GM12878 (cell line): ENCODE measurements around the gene AOPEP. TPM values are rescaled to one million over a fixed set of nuclear protein-coding genes. Genes with fewer than 3 reads are reported as not detected.

ENCODE experiments used
- ATF7 ChIP-seq: fragments of 450-650 bp; IDR thresholded peaks from 2 replicates; pipeline ENCODE4 v1.6.1; 2016; ENCODE audit warnings: low read depth, mild to moderate bottlenecking
- BACH1 ChIP-seq: fragments of 450-650 bp; IDR thresholded peaks from 2 replicates; pipeline ENCODE4 v1.6.1; 2017; ENCODE audit warnings: mild to moderate bottlenecking, borderline replicate concordance
- CBFB ChIP-seq: IDR thresholded peaks from 2 replicates; pipeline ENCODE4 v1.6.1; 2016; ENCODE audit warnings: antibody characterized with exemption, low read depth
- CEBPB ChIP-seq, 2 experiments: fragments of 150-350 bp in 1 of 2; IDR thresholded peaks; 2 replicates each; pipeline ENCODE4 v1.6.1; 2012 to 2014; ENCODE audit warnings: low read depth in 2 of 2, low read length in 2 of 2, borderline replicate concordance in 1 of 2, inconsistent platforms in 1 of 2
- CREB1 ChIP-seq: IDR thresholded peaks from 2 replicates; pipeline ENCODE4 v1.6.1; 2012; ENCODE audit warnings: low read depth, mild to moderate bottlenecking, inconsistent platforms
- DPF2 ChIP-seq: fragments of 450-650 bp; IDR thresholded peaks from 2 replicates; pipeline ENCODE4 v1.6.1; 2017; ENCODE audit warnings: mild to moderate bottlenecking
- E2F8 ChIP-seq: fragments of 450-650 bp; IDR thresholded peaks from 2 replicates; pipeline ENCODE4 v1.6.1; 2018; ENCODE audit warnings: mild to moderate bottlenecking, low read depth, moderate library complexity; ENCODE audit not compliant: partially characterized antibody
- E4F1 ChIP-seq: fragments of 450-650 bp; IDR thresholded peaks from 2 replicates; pipeline ENCODE4 v1.6.1; 2018; ENCODE audit warnings: borderline replicate concordance, mild to moderate bottlenecking; ENCODE audit not compliant: partially characterized antibody
- HSF1 ChIP-seq: fragments of 150-350 bp; IDR thresholded peaks from 2 replicates; pipeline ENCODE4 v1.6.1; 2014; ENCODE audit warnings: mild to moderate bottlenecking, low read depth, low read length
- IKZF2 ChIP-seq, 2 experiments: fragments of 450-650 bp; IDR thresholded peaks; 2 replicates each; pipeline ENCODE4 v1.6.1; 2017; ENCODE audit warnings: mild to moderate bottlenecking in 2 of 2, moderate library complexity in 2 of 2
- LARP7 ChIP-seq: fragments of 450-650 bp; IDR thresholded peaks from 2 replicates; pipeline ENCODE4 v1.6.1; 2017; ENCODE audit warnings: mild to moderate bottlenecking
- MTA2 ChIP-seq: fragments of 450-650 bp; IDR thresholded peaks from 2 replicates; pipeline ENCODE4 v1.6.1; 2016; ENCODE audit warnings: low read depth, mild to moderate bottlenecking, moderate library complexity
- NR2C1 ChIP-seq: fragments of 450-650 bp; IDR thresholded peaks from 2 replicates; pipeline ENCODE4 v1.6.1; 2017; ENCODE audit warnings: antibody characterized with exemption, mild to moderate bottlenecking, moderate library complexity
- NRF1 ChIP-seq: conservative IDR thresholded peaks from 2 replicates; pipeline ENCODE4 v1.6.1; 2011; ENCODE audit warnings: mild to moderate bottlenecking, low read depth, low read length, improper control_type of control experiment
- RCOR1 ChIP-seq: conservative IDR thresholded peaks from 2 replicates; pipeline ENCODE4 v1.6.1; 2012; ENCODE audit warnings: low read depth, low read length, improper control_type of control experiment
- RUNX3 ChIP-seq: IDR thresholded peaks from 2 replicates; pipeline ENCODE4 v1.6.1; 2012; ENCODE audit warnings: low read length, inconsistent platforms
- TAF1 ChIP-seq: IDR thresholded peaks from 2 replicates; pipeline ENCODE4 v1.6.1; 2011; ENCODE audit warnings: mild to moderate bottlenecking, low read depth, low read length, borderline replicate concordance
- TCF3 ChIP-seq: IDR thresholded peaks from 2 replicates; pipeline ENCODE4 v1.6.1; 2012; ENCODE audit warnings: low read depth, mild to moderate bottlenecking, low read length, borderline replicate concordance; ENCODE audit not compliant: insufficient read depth
- USF1 ChIP-seq: IDR thresholded peaks from 2 replicates; pipeline ENCODE4 v1.6.1; 2011; ENCODE audit warnings: borderline replicate concordance, low read depth, mild to moderate bottlenecking, moderate library complexity, mixed read lengths, low read length; ENCODE audit not compliant: insufficient read depth; ENCODE audit errors: extremely low read length
- WRNIP1 ChIP-seq: IDR thresholded peaks from 2 replicates; pipeline ENCODE4 v1.6.1; 2011; ENCODE audit warnings: low read depth, low read length, improper control_type of control experiment, borderline replicate concordance
- YBX1 ChIP-seq: fragments of 450-650 bp; IDR thresholded peaks from 2 replicates; pipeline ENCODE4 v1.6.1; 2016; ENCODE audit warnings: antibody characterized with exemption
- ZNF24 ChIP-seq: fragments of 450-650 bp; IDR thresholded peaks from 2 replicates; pipeline ENCODE4 v1.6.1; 2017; ENCODE audit warnings: antibody characterized with exemption, mild to moderate bottlenecking
- ZNF274 ChIP-seq: IDR thresholded peaks from one replicate; pipeline ENCODE4 v1.8.0; 2011; ENCODE audit not compliant: insufficient read length, insufficient read depth
- polyA plus RNA-seq, 11 experiments: library from polyadenylated mRNA; depleted of rRNA in 4 of 11; unstranded in 6 of 11; stranded (reverse) in 5 of 11; fragments of >200 nt; fragmentation: Nextera tagmentation in 4 of 11; fragmentation: Illumina TruSeq in 1 of 11; extraction: Ambion mirVana in 4 of 11; extraction: Trizol in 1 of 11; gene quantifications; 1 replicate in 1 of 11; 2 replicates in 10 of 11; pipeline versions ENCODE4 v1.2.1 to v1.2.3, GENCODE V29; 2011 to 2016; ENCODE audit warnings: inconsistent platforms in 2 of 11, missing spikeins in 2 of 11, low read depth in 1 of 11
- total RNA-seq, 4 experiments: library from RNA; depleted of rRNA in 3 of 4; stranded (reverse); fragments of >200 nt in 3 of 4; fragmentation: Illumina TruSeq in 1 of 4; extraction: Trizol in 1 of 4; gene quantifications; 2 replicates each; pipeline versions ENCODE4 v1.2.1 to v1.2.3, GENCODE V29; 2013 to 2021

Gene AOPEP
- total and polyA plus RNA-seq, 10 of the 15 experiments (the other 5 are each of a cell fraction or from before 2014, with no cell fraction given), result 2.3 to 16.9 (median 10.1) TPM

- TF ChIP-seq MTA2 (no peak), USF1 (peak; percentile 65), ZNF274 (no peak), E2F8 (peak; percentile 49), BACH1 (peak; percentile 58; the same call in 1 of the 2 replicates), RUNX3 (peak; percentile 60), DPF2 (peak; percentile 28; the same call in 1 of the 2 replicates), ZNF24 (no peak), E4F1 (peak; percentile 61), ATF7 (peak; percentile 99), NRF1 (peak; percentile 49), HSF1 (0 out of 2 replicates have a peak, but pooled peaks have one; percentile 26), CEBPB (IDR thresholded peaks at IDR 0.05; ENCODE audit: borderline replicate concordance in 1 of 2, low read depth in 2 of 2, low read length in 2 of 2) (no peak), TCF3 (no peak), RCOR1 (0 out of 2 replicates have a peak, but pooled peaks have one; percentile 24), LARP7 (0 out of 2 replicates have a peak, but pooled peaks have one; percentile 29), YBX1 (no peak), CREB1 (peak; percentile 100), TAF1 (peak; percentile 48; the same call in 1 of the 2 replicates), IKZF2 (IDR thresholded peaks at IDR 0.05) (peak in 1 of 2 experiments; percentile 21; a peak in 1 of 4 replicates), CBFB (peak; percentile 73; the same call in 1 of the 2 replicates), WRNIP1 (no peak), NR2C1 (peak; percentile 80)
Observed at GRCh38 chr9:94726495-94727191, at the start of gene AOPEP (continued).
